Right ventricle myocardium superior (tissue), 1 donor: ENCODE results near the gene MACROD1. TPM values are rescaled to one million over a fixed set of nuclear protein-coding genes. Genes with fewer than 3 reads are reported as not detected.

Experiments
- ATAC-seq: fragments of 200-7000 bp; cut with Tn5 transposase; one replicate; pipeline ENCODE4 v1.9.1; 2020; ENCODE audit warnings: mild to moderate bottlenecking; ENCODE audit not compliant: poor library complexity
- DNase-seq: peaks from one replicate; pipeline ENCODE4 v3.0.0-alpha.2; 2020
- intact Hi-C: fragments of 100-400 bp; cut with DNase I; formaldehyde crosslinking; loops from one replicate; pipeline ENCODE4 v1.11.2; 2022
- total RNA-seq: library from RNA; stranded (reverse); fragmentation: NEBNext Ultra II Directional; extraction: Animal tissue kit (Norgen Biotek cat#: 25700); gene quantifications from one replicate; pipeline ENCODE4 v1.2.1, GENCODE V29; 2021
- donor health status: DM: no; HTN: yes; CAD: no; lungs with severe emphysema.

Gene MACROD1
- total RNA-seq, 1 donor from 2014 or later: 124 TPM

- ATAC-seq (no peak), DNase-seq (no peak)
- intact Hi-C loops: no loop called here
Measured at GRCh38 chr11:64138398-64138797, 27.5 kb downstream of the MACROD1 start.

- DNase-seq (no peak), ATAC-seq (no peak)
- intact Hi-C loops: no loop called here
Measured at GRCh38 chr11:64136765-64137441, 29.0 kb downstream of the MACROD1 start.

- no peak for ATAC-seq
- no peak for DNase-seq
- intact Hi-C loops: no loop called here
Measured at GRCh38 chr11:64135711-64136110, 30.2 kb downstream of the MACROD1 start.

GRCh38 chr11:64134963-64135362 is 30.9 kb downstream of the MACROD1 start:
- intact Hi-C loops: no loop called here
- DNase-seq (no peak), ATAC-seq (peak; percentile 34)

- intact Hi-C loops: no loop called here
- peak; percentile 15 for ATAC-seq
Measured at GRCh38 chr11:64132982-64133705, 32.8 kb downstream of the MACROD1 start.

GRCh38 chr11:64132191-64132771 is 33.6 kb downstream of the MACROD1 start:
- intact Hi-C loops: no loop called here
- DNase-seq: no peak
- ATAC-seq: peak; percentile 47

More at GRCh38 chr11:64132982-64133705, 32.8 kb downstream of the MACROD1 start:
- DNase-seq: no peak

GRCh38 chr11:64131683-64132190 is 34.2 kb downstream of the MACROD1 start:
- DNase-seq (no peak), ATAC-seq (no peak)
- intact Hi-C loops: no loop called here

- intact Hi-C loops: no loop called here
- DNase-seq (no peak), ATAC-seq (no peak)
Measured at GRCh38 chr11:64130618-64131017, 35.3 kb downstream of the MACROD1 start.

- ATAC-seq (no peak), DNase-seq (no peak)
- intact Hi-C loops: no loop called here
Measured at GRCh38 chr11:64129403-64129802, 36.5 kb downstream of the MACROD1 start.

GRCh38 chr11:64128255-64129006 is 37.5 kb downstream of the MACROD1 start:
- DNase-seq (no peak), ATAC-seq (no peak)
- intact Hi-C loops: no loop called here

- ATAC-seq (no peak), DNase-seq (no peak)
- intact Hi-C loops: no loop called here
Measured at GRCh38 chr11:64127267-64128072, 38.4 kb downstream of the MACROD1 start.

- no peak for ATAC-seq
- intact Hi-C loops: no loop called here
- no peak for DNase-seq
Measured at GRCh38 chr11:64126796-64127195, 39.1 kb downstream of the MACROD1 start.

GRCh38 chr11:64126371-64126770 is 39.5 kb downstream of the MACROD1 start:
- no peak for ATAC-seq
- intact Hi-C loops: no loop called here
- no peak for DNase-seq

GRCh38 chr11:64125676-64126075 is 40.2 kb downstream of the MACROD1 start:
- ATAC-seq (no peak), DNase-seq (no peak)
- intact Hi-C loops: no loop called here

GRCh38 chr11:64124147-64124546 is 41.8 kb downstream of the MACROD1 start:
- DNase-seq (no peak), ATAC-seq (no peak)
- intact Hi-C loops: no loop called here

- intact Hi-C loops: no loop called here
- ATAC-seq: no peak
- DNase-seq: no peak
Measured at GRCh38 chr11:64123679-64124078, 42.2 kb downstream of the MACROD1 start.

GRCh38 chr11:64122411-64123410 is 43.2 kb downstream of the MACROD1 start:
- intact Hi-C loops: no loop called here

More at GRCh38 chr11:64122411-64123410, 43.2 kb downstream of the MACROD1 start:
- peak; percentile 81 for DNase-seq
- peak; percentile 86 for ATAC-seq
